Measurements from ENCODE around the gene SCNN1G. TPM values are rescaled to one million over a fixed set of nuclear protein-coding genes. Genes with fewer than 3 reads are reported as not detected.
"Not testable (repeated sequence)": the region's sequence is repeated elsewhere in the genome, so short reads cannot be mapped to it uniquely, and the experiment has no call there.

SCNN1G gene
- total RNA-seq, 8 experiments from 2014 or later = under 0.01 to 0.19 (median 0.10) TPM; not detected in 3

DNA sequence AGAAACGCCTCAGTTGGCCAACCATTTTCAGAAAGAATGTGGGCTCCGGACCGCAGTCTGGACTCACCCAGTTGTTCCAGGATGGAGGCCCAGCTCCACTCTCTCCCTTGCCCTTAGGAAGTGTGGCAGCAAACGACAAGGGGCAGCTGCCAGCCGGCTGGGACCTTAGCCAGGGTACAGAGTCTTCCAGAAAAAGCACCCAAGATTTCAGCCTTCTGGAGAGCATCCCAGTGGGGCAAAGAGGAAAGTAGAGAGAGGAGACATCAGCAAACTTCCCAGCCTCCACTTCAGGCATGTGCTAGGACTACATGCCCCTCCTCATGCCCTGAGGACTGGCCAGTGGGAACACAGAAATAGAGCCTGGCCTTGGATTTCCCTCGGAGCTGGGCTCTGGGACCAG lies 62.7 kb downstream of the SCNN1G start:
- in situ Hi-C loops (cut with MboI; ENCODE audit: low pct_unique_long_range_greater_than_20kb in 2 of 9, low sequenced_read_pairs in 9 of 9, unreplicated experiment in 9 of 9) = no loop called here
- H3K4me1 ChIP-seq (replicated peaks in 1 of 2) = no peaks in the 10 kb centered on the region
- WGBS, 10 experiments = 40 to 92% (median 65%) methylated on average over 1 to 4 of the region's 6 CpGs; no CpG with 5 or more reads in 2 of the 10 experiments
- no peak overlapping the region for H3K27ac ChIP-seq
- no peak for ATAC-seq (replicated peaks in 6 of 8)
- no peak overlapping the region for H3K4me3 ChIP-seq

DNA sequence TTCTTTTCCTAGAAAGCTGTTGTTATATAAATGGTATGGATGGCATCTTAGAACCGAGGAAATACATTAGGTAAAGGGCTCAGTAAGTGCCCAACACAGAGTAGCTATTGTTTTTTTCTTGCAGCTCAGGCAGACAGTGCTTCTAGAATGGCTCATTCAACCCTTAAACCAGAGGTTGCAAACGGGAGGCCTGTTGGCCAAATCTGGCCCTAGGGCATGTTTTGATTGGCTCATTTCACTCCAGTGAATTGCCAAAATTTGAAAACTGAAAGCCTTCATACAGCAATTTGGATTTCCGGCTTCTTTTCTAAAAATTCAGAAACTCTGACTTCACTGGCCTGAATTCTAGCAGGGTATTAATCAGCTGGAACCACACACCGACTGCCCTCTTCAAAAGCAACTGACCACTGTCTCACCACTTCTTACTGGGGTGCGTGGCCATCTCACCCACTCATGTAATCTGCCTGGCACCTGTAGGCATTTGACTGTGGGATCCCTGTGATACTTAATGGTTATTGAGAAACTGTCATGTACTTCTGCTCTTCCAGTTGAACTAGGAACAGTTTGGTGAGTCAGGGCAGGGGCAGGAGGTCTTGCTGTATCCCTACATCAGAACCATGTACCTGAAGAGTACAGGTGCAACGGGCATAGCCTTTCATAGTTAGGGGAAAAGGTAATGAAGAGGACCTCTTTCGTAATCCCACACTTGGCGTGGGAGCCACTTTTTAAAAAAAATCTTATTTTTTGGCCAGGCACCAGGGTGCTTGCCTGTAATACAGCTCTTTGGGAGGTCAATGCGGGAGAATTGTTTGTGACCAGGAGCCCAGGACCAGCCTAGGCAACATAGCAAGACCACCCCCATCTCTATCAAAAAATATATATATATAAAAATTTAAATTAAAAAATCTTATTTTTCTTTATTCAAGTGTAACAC lies 66.0 kb downstream of the SCNN1G start:
- Histone ChIP-seq H3K27ac (no peak overlapping the region), H3K4me1 (replicated peaks in 1 of 2) (no peaks in the 10 kb centered on the region), H3K4me3 (no peak overlapping the region)
- ATAC-seq (replicated peaks in 6 of 8) = no peak
- in situ Hi-C loops (cut with MboI; ENCODE audit: low pct_unique_long_range_greater_than_20kb in 2 of 9, low sequenced_read_pairs in 9 of 9, unreplicated experiment in 9 of 9) = no loop called here
- 0 to 79% (median 61%) methylated on average over 1 to 7 of the region's 9 CpGs for WGBS, 10 experiments

DNA sequence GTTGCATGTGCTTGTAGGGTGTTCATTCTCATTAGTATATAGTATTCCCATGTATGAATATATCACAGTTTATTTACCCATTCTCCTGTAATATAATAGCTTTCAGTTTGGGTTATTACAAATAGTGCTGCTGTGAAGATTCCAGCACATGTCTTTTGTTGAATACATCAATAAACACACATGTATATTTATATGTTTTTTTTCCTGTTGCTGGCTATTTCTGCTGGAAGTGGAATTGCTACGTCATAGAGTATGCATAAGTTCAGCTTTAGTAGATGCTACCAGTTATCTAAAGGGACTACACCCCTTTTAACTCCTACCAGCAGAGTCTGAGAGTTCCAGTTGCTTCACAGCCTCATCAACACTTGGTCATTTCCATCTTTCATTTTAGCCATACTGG lies 67.3 kb downstream of the SCNN1G start:
- Histone ChIP-seq H3K4me1 (replicated peaks in 1 of 2) (no peaks in the 10 kb centered on the region), H3K4me3 (no peak overlapping the region), H3K27ac (no peak overlapping the region)
- peak in 1 of 8 experiments; percentile 20 for ATAC-seq (replicated peaks in 6 of 8)
- in situ Hi-C loops (cut with MboI; ENCODE audit: low pct_unique_long_range_greater_than_20kb in 2 of 9, low sequenced_read_pairs in 9 of 9, unreplicated experiment in 9 of 9) = no loop called here
- WGBS, 10 experiments = 0 to 71% (median 33%) methylated on average over 1 of the region's 1 CpG; no CpG with 5 or more reads in 3 of the 10 experiments

DNA sequence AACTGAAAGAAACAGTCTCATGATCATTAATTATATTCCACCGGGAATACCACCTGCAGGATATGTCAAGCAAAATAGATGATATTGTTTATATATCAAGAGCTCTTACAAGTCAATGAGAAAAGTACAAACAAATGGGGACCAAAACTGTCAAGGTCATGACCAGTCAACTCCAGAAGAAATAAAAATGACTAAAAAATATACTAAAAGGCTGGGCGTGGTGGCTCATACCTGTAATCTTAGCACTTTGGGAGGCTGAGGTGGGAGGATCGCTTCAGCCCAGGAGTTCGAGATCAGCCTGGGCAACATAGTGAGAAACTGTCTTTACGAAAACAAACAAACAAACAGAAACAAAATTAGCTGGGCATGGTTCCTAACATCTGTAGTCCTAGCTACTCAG lies 69.8 kb downstream of the SCNN1G start:
- in situ Hi-C loops (cut with MboI; ENCODE audit: low pct_unique_long_range_greater_than_20kb in 2 of 9, low sequenced_read_pairs in 9 of 9, unreplicated experiment in 9 of 9) = no loop called here
- no peak for ATAC-seq (replicated peaks in 6 of 8)
- 48 to 100% (median 82%) methylated on average over 1 to 5 of the region's 5 CpGs; no CpG with 5 or more reads in 1 of the 10 experiments for WGBS, 10 experiments
- no peak overlapping the region for H3K27ac ChIP-seq
- H3K4me3 ChIP-seq = no peak overlapping the region
- no peaks in the 10 kb centered on the region for H3K4me1 ChIP-seq (replicated peaks in 1 of 2)

DNA sequence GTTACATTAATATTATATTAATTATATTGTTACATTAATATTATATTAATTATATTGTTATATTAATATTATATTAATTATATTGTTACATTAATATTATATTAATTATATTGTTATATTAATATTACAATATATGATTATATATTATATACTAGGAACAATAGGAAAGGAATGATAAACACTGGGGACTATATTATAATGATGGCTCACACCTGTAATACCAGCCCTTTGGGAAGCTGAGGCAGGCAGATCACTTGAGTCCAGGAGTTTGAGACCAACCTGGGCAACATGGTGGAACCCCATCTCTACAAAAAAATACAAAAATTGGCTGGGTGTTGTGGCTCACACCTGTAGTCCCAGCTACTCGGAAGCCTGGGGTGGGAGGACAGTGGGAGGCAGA lies 71.1 kb downstream of the SCNN1G start:
- WGBS, 10 experiments = 0 to 100% (median 95%) methylated on average over 1 of the region's 1 CpG; no CpG with 5 or more reads in 6 of the 10 experiments
- H3K27ac ChIP-seq; H3K4me1 ChIP-seq (replicated peaks in 1 of 2); ATAC-seq (replicated peaks in 6 of 8); in situ Hi-C loops (cut with MboI; ENCODE audit: low pct_unique_long_range_greater_than_20kb in 2 of 9, low sequenced_read_pairs in 9 of 9, unreplicated experiment in 9 of 9); H3K4me3 ChIP-seq: not testable (repeated sequence)

DNA sequence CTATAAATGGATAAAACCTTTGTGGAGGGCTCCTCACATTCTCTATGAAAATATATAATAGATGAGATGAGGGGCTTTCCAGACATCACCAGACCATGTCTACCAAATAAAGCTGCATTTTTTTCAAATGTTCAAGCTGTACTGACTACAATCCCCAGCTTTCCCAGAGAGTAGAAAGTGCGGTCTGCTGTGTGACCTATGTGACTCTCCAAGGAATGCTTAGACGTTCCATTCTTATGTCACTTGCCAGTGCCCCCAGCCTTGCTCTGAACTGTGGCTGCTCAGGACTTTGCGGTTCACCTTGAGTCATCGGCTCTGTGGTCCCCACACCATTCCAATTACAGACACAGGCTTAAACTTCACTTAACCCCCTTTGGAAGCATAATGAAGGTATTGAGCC lies 71.8 kb downstream of the SCNN1G start:
- H3K4me3 ChIP-seq = no peak overlapping the region
- no peaks in the 10 kb centered on the region for H3K4me1 ChIP-seq (replicated peaks in 1 of 2)
- WGBS, 10 experiments = 20 to 100% (median 48%) methylated on average over 1 to 3 of the region's 4 CpGs; no CpG with 5 or more reads in 2 of the 10 experiments
- peak in 1 of 8 experiments; percentile 16 for ATAC-seq (replicated peaks in 6 of 8)
- H3K27ac ChIP-seq = no peak overlapping the region
- in situ Hi-C loops (cut with MboI; ENCODE audit: low pct_unique_long_range_greater_than_20kb in 2 of 9, low sequenced_read_pairs in 9 of 9, unreplicated experiment in 9 of 9) = no loop called here

DNA sequence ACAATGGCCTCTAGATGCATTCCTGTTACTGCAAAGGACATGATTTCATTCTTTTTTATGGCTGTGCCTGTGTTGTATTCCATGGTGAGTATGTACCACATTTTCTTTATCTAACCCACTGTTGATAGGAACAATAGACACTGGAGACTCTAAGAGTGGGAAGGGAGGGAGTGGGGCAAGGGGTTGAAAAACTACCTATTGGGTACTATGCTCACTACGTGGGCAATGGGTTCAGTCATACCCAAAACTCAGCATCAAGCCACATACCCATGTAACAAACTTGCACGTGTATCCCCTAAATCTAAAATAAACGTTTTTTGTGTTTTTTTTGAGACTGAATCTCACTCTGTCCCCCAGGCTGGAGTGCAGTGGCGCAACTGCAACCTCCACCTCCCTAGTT lies 72.5 kb downstream of the SCNN1G start:
- Histone ChIP-seq H3K4me3 (no peak overlapping the region), H3K4me1 (replicated peaks in 1 of 2) (no peaks in the 10 kb centered on the region), H3K27ac (no peak overlapping the region)
- ATAC-seq (replicated peaks in 6 of 8) = no peak
- 0 to 69% (median 43%) methylated on average over 1 to 4 of the region's 4 CpGs; no CpG with 5 or more reads in 2 of the 10 experiments for WGBS, 10 experiments
- in situ Hi-C loops (cut with MboI; ENCODE audit: low pct_unique_long_range_greater_than_20kb in 2 of 9, low sequenced_read_pairs in 9 of 9, unreplicated experiment in 9 of 9) = no loop called here

DNA sequence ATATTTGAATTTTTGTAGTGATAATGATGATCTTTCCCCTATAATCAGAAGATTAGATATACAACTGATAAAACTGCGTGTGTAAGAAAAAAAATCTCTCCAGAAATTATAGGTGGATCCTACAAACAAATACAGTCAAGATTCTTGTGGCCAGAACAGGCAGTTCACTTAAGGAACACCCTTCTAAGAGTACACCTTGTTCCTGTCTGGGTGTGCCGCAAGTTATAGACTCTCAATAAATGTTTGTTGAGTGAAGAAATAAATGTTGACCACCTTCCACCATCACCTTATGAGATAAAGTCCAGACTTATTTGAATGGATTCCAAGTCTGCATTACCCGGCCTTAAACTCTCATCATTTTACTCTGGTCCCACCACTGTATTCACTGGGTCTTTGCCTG lies 73.9 kb downstream of the SCNN1G start:
- H3K27ac ChIP-seq = no peak overlapping the region
- H3K4me3 ChIP-seq = no peak overlapping the region
- in situ Hi-C loops (cut with MboI; ENCODE audit: low pct_unique_long_range_greater_than_20kb in 2 of 9, low sequenced_read_pairs in 9 of 9, unreplicated experiment in 9 of 9) = no loop called here
- no peaks in the 10 kb centered on the region for H3K4me1 ChIP-seq (replicated peaks in 1 of 2)
- ATAC-seq (replicated peaks in 6 of 8) = no peak
- WGBS, 10 experiments = 11 to 85% (median 52%) methylated on average over 1 to 3 of the region's 3 CpGs; no CpG with 5 or more reads in 1 of the 10 experiments

DNA sequence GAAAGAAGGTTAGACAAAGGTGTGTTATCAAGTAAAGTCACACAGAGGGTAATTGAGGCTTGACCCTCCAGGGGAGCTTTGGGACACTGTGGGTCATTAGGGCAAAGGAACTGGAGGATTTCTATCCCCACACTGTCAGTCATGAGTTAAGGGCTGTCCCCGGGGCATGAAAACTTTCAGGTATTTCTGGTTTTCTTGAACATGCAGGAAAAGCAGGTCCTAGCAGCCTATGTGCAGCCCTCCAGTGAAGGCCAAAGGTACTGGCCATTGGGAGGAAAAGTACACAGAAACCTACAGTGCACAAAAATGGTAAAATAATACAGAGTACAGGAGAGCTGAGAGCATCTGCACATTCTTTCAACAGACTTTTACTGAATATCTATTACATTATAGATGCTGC lies 75.1 kb downstream of the SCNN1G start:
- in situ Hi-C loops (cut with MboI; ENCODE audit: low pct_unique_long_range_greater_than_20kb in 2 of 9, low sequenced_read_pairs in 9 of 9, unreplicated experiment in 9 of 9) = no loop called here
- H3K27ac ChIP-seq = no peak overlapping the region
- no peak for ATAC-seq (replicated peaks in 6 of 8)

DNA sequence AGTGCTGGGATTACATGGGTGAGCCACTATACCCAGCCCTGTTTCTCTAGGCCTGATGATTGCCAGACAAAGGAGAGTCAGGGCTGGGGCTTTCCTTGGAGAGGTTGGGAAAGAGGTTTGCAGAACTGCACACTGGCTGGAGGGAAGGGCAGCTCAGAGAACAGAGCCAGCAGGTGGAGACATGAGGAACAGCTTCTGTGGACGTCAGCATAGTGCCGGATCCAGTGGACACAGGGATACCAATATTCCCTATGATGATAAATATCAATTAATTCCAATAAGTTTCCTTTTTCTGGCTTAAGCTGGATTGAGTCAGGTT lies 76.3 kb downstream of the SCNN1G start:
- in situ Hi-C loops (cut with MboI; ENCODE audit: low pct_unique_long_range_greater_than_20kb in 2 of 9, low sequenced_read_pairs in 9 of 9, unreplicated experiment in 9 of 9) = no loop called here
- ATAC-seq (replicated peaks in 6 of 8) = no peak
- Histone ChIP-seq H3K4me1 (replicated peaks in 1 of 2) (no peaks in the 10 kb centered on the region), H3K4me3 (no peak overlapping the region), H3K27ac (no peak overlapping the region)
- WGBS, 10 experiments = 50 to 83% (median 73%) methylated on average over 1 to 2 of the region's 2 CpGs; no CpG with 5 or more reads in 6 of the 10 experiments

More for the DNA sequence above, 75.1 kb downstream of the SCNN1G start:
- no peaks in the 10 kb centered on the region for H3K4me1 ChIP-seq (replicated peaks in 1 of 2)
- WGBS, 10 experiments = 38 to 100% (median 57%) methylated on average over 1 of the region's 1 CpG; no CpG with 5 or more reads in 5 of the 10 experiments
- H3K4me3 ChIP-seq = no peak overlapping the region

Other genes starting within 250 kb of the SCNN1G start
- 10 to 100 TPM in 4 of 8 experiments, 1 to 10 TPM in 4; 4.9 to 11.8 (median 9.5) TPM for gene USP31, start 33.3 kb upstream of the SCNN1G start, total RNA-seq
- gene SCNN1B, start 119.6 kb downstream of the SCNN1G start, total RNA-seq = under 1 TPM in 4 of 8 experiments, not detected in 4; 0.25 to 0.85 (median 0.59) TPM